Measurements from ENCODE around the gene AGMAT.

Gene AGMAT

DNA sequence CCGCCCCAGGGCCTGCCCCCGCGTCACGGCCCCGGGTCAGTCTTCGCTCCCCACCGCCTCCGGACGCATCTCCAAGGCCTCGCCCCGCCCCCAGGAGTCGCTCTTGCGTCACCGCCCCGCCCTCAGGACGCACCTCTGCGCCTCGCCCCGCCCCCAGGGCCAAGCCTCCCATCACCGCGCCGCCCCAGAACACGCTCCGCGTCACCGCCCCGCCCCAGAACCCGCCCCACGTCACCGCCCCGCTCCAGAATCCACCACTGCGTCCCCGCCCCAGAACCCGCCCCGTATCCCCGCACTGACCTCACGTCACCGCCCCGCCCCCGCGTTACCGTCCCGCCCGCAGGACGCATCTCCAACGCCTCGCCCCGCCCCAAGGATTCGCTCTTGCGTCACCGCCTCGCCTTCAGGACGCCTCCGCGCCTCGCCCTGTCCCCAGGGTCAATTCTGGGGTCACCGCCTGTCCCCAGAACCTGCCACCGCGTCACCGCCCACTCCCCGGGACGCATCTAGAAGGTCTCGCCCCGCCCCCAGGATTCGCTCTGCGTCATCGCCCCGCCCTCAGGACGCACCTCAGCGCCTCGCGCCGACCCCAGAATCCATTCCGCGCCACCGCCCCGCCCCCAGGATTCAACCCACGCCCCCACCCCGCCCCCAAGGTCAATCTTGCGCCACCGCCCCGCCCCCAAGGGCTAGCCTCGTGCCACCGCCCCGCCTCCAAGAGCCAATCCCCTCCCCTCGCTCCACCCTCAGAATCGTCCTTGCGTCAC lies 60.4 kb downstream of the AGMAT start:
- peak; percentile 98 for DNase-seq (ENCODE audit: low spot score)

DNA sequence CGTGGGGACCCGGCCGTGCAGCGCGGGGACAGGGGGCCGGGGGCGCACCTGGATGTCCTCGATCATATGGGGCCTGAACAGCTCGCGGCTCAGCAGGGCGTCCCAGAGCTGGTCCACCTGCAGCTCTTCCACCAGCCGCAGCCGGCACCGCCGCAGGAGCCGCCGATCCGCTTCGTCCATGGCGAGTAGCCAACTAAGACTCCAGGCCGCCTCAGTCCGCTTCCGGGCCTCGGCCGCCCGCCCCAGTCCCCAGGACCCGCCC lies 60.9 kb downstream of the AGMAT start, which contains the start of gene CASP9:
CASP9 (minus strand) TSS at position 195 of the 262 bp plus-strand sequence; CDS start at position 180, 15 bp downstream.
- no peak for DNase-seq (ENCODE audit: low spot score)

DNA sequence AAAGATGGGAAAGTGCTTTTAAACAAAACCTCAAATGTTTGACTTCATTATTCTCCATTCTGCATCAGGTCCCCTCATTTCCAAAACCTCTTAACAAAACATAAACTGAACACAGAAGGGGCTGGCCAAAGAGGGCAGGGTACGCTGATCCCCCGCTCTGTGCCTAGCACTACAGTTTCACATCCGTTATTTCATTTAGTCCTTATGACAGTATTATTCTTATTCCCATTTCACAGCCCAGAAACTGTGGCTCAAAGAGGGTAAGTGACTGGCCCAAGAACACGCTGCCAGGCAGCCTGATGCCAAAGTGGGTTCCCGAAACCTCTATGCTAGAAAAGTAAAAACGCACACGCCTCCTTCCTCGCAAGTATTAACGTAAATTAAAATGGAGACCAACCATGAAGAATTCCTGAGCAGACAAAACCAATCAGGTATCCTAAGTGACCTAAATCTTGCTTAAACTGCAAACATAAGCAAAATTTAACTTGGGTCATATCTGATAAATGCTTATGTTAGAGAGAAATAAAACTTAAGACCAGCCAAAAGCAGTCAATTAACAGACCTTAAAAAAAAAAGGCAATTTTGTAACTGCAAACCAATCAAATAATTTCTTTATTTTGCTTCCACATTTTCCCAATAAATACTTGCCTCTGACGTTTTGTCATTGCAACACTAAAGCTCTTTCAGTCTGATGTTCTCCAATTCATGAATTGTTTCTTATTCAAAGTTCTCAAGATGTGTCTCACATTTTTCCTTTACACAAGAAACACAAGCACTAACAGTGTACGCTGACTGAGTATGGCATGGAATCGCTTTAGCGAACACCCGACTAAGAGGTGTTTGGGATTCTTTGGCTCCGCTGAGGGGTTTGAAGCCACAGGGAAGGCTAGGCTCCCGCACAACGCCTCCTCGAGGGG lies 61.5 kb downstream of the AGMAT start:
- DNase-seq (ENCODE audit: low spot score) = peak; percentile 21

DNA sequence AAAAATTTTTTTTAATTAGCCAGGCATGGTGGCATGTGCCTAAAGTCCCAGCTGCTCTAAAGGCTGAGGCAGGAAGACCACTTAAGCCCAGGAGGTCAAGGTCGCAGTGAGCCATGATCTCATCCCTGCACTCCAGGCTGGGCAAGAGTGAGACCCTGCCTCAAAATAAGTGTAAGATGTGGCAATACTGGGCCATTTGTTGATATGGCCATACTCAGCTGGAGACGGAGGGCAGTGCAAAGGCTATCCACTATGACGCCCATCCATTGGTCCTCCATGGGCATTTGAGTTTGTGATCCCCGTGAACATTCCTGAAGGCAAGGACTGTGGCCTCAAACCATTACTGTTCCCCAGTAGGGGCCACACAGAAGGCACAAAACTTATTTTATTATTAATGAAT lies 62.3 kb downstream of the AGMAT start:
- no peak for DNase-seq (ENCODE audit: low spot score)
